Measurements from ENCODE around the gene LAMA3. TPM values are rescaled to one million over a fixed set of nuclear protein-coding genes. Genes with fewer than 3 reads are reported as not detected.

LAMA3 gene
- total RNA-seq, 1 experiment from 2014 or later: 5.6 TPM

DNA sequence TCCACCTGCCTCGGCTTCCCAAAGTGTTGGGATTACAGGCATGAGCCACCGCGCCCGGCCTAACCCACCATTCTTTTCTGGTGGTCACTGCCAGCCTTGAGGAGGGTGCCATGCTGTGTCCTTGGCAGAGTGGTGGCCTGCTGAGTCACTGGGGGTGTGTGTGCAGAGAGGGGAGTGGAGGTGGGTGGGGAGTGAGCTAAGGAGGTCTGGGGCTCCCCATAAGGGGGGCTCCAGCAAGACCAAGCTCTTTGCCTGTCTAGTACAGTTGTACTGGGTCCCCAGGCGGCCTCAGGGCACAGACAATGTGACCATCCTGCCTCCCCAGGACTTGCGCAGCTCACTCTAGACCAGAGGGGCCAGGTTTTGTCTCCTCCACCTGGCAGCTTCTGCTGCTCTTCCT lies 36.1 kb downstream of the LAMA3 start:
- no peaks in the 10 kb centered on the region for H4K20me1 ChIP-seq (ENCODE audit: insufficient read depth)
- no peak overlapping the region for H2AFZ ChIP-seq (ENCODE audit: low read depth, low read length, poor library complexity, severe bottlenecking)
- no peaks in the 10 kb centered on the region for H3K79me2 ChIP-seq (ENCODE audit: insufficient read depth, low read length)
- no peak overlapping the region for H3K4me2 ChIP-seq (ENCODE audit: low read length)
- peaks cover 0 to 3% of the 10 kb centered on the region in 2 experiments; a peak in 3 of 4 replicates for H3K4me1 ChIP-seq (ENCODE audit: control insufficient read depth in 1 of 2, insufficient read depth in 2 of 2, low read length in 2 of 2)
- no peak overlapping the region for H3K9ac ChIP-seq (ENCODE audit: low read length)
- no TSS peak for BruUV-seq (replicated peaks)
- ChIA-PET CTCF (no interaction called here), RAD21 (ENCODE audit: low non-redundant PET in 1 of 2, low total read pairs in 2 of 2, uncharacterized antibody in 2 of 2, unreplicated experiment in 2 of 2) (no interaction called here), POLR2A (no interaction called here)
- ATAC-seq (no peak), DNase-seq (ENCODE audit: low read depth, low spot score) (no peak)
- H3K36me3 ChIP-seq (ENCODE audit: control insufficient read depth in 1 of 2, insufficient read depth in 2 of 2, low read length in 2 of 2): no peaks in the 10 kb centered on the region
- no peak overlapping the region for H3K27ac ChIP-seq (ENCODE audit: low read depth, low read length)
- TF ChIP-seq SRF (IDR thresholded peaks at IDR 0.05; ENCODE audit: low read depth) (no peak), POLR2AphosphoS5 (IDR thresholded peaks at IDR 0.05; ENCODE audit: low read depth, low read length) (no peak), ELF1 (IDR thresholded peaks at IDR 0.05; ENCODE audit: borderline replicate concordance, low read depth) (no peak), EZH2phosphoT487 (IDR thresholded peaks at IDR 0.05; ENCODE audit: borderline replicate concordance) (no peak), SP1 (IDR thresholded peaks at IDR 0.05; ENCODE audit: low read depth) (no peak), SIN3A (IDR thresholded peaks at IDR 0.05; ENCODE audit: low read depth) (no peak), ZFX (IDR thresholded peaks at IDR 0.05) (no peak), YY1 (IDR thresholded peaks at IDR 0.05; ENCODE audit: extremely low read depth, insufficient replicate concordance, low read depth, low read length) (no peak), MAX (IDR thresholded peaks at IDR 0.05) (no peak), JUND (IDR thresholded peaks at IDR 0.05) (no peak), REST (IDR thresholded peaks at IDR 0.05; ENCODE audit: low read depth) (no peak), ZNF274 (IDR thresholded peaks at IDR 0.05; ENCODE audit: low read depth, low read length) (no peak), EGR1 (IDR thresholded peaks at IDR 0.05; ENCODE audit: low read depth) (no peak)
- TF ChIP-seq, protein P1, sequence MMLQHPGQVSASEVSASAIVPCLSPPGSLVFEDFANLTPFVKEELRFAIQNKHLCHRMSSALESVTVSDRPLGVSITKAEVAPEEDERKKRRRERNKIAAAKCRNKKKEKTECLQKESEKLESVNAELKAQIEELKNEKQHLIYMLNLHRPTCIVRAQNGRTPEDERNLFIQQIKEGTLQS (IDR thresholded peaks at IDR 0.05): no peak
- TF ChIP-seq, protein P2, sequence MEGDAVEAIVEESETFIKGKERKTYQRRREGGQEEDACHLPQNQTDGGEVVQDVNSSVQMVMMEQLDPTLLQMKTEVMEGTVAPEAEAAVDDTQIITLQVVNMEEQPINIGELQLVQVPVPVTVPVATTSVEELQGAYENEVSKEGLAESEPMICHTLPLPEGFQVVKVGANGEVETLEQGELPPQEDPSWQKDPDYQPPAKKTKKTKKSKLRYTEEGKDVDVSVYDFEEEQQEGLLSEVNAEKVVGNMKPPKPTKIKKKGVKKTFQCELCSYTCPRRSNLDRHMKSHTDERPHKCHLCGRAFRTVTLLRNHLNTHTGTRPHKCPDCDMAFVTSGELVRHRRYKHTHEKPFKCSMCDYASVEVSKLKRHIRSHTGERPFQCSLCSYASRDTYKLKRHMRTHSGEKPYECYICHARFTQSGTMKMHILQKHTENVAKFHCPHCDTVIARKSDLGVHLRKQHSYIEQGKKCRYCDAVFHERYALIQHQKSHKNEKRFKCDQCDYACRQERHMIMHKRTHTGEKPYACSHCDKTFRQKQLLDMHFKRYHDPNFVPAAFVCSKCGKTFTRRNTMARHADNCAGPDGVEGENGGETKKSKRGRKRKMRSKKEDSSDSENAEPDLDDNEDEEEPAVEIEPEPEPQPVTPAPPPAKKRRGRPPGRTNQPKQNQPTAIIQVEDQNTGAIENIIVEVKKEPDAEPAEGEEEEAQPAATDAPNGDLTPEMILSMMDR (IDR thresholded peaks at IDR 0.05 in 2 of 3, conservative IDR thresholded peaks at IDR 0.05 in 1 of 3; ENCODE audit: borderline replicate concordance in 1 of 3, insufficient read depth in 1 of 3, low read depth in 2 of 3, low read length in 2 of 3): no peak
- TF ChIP-seq, protein P3, sequence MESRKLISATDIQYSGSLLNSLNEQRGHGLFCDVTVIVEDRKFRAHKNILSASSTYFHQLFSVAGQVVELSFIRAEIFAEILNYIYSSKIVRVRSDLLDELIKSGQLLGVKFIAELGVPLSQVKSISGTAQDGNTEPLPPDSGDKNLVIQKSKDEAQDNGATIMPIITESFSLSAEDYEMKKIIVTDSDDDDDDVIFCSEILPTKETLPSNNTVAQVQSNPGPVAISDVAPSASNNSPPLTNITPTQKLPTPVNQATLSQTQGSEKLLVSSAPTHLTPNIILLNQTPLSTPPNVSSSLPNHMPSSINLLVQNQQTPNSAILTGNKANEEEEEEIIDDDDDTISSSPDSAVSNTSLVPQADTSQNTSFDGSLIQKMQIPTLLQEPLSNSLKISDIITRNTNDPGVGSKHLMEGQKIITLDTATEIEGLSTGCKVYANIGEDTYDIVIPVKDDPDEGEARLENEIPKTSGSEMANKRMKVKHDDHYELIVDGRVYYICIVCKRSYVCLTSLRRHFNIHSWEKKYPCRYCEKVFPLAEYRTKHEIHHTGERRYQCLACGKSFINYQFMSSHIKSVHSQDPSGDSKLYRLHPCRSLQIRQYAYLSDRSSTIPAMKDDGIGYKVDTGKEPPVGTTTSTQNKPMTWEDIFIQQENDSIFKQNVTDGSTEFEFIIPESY (IDR thresholded peaks at IDR 0.05; ENCODE audit: extremely low read depth, insufficient replicate concordance, low read length): no peak
- no peak overlapping the region for H3K4me3 ChIP-seq (replicated peaks in 1 of 2; ENCODE audit: low read depth in 1 of 2, low read length in 2 of 2)
- no peaks in the 10 kb centered on the region for H3K9me2 ChIP-seq (ENCODE audit: insufficient read depth)
- no peaks in the 10 kb centered on the region for H3K27me3 ChIP-seq (ENCODE audit: insufficient read depth, low read length)
- intact Hi-C loops (cut with micrococcal nuclease): no loop called here
- peaks cover 0 to 4% of the 10 kb centered on the region in 2 experiments; a peak in 1 of 4 replicates for H3K9me3 ChIP-seq (ENCODE audit: control insufficient read depth in 1 of 2, insufficient read depth in 1 of 2, low read depth in 1 of 2, low read length in 2 of 2)

All from HCT116 (cell line).